G401.6 (cell line): ENCODE measurements around the gene SUPT3H.

Source experiments
- FAIRE-seq: peaks from 2 replicates; lab custom pipeline; 2012; peaks lifted over from hg19 to GRCh38; lab: Jason Lieb, UNC

The SUPT3H gene

DNA sequence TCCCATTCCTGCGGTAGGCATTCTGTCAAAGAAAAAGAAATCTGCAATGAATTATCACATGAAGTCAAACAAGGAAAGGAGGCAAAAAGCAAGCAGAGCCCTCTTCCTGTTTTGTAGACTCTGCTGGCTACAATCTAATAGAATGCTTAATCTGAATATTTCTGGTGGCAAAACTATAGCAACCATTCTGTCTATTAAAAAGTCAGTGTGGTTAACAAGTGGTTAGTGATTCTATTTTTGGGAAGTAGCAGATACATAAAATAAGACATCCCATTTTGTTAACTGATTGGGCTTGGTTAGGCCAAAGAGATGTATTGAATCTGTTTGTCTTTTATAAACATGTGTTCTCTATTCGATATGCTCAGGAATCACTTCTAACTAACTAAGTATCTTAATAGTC is 547.9 kb downstream of the SUPT3H start:
- no peak for FAIRE-seq

- FAIRE-seq: no peak
Observed at GRCh38 chr6:44828780-44829179, 549.0 kb downstream of the SUPT3H start.

DNA sequence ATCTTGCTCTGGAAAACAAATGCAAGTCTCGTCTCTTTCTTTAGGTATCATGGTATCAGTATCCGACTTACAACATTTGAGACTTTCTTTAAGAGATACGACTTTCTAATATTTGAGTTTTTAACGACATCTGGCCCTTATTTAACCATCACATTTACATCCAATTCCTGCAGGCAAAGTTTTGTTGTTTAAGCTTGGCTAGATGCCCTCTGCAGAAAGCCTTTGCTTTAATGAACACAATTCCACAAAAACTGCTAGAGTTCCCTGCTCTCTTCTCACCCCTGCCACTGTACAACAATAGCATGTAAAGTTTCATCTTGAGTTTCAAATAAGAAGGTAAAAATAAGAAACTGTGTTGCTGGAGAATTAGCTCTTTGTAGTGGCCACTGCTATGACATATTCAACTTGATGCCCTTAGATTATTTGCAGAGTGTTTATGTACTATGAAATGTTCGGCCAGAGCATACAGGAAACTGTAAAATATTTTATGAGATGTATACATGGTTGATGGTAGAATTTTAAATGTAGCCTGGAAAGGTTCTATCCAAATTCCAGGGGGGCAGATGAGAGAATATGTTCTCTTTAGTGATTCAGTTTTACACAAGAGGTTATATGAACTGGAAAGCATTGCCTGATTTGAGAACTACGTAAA is 551.6 kb downstream of the SUPT3H start:
- FAIRE-seq: no peak

DNA sequence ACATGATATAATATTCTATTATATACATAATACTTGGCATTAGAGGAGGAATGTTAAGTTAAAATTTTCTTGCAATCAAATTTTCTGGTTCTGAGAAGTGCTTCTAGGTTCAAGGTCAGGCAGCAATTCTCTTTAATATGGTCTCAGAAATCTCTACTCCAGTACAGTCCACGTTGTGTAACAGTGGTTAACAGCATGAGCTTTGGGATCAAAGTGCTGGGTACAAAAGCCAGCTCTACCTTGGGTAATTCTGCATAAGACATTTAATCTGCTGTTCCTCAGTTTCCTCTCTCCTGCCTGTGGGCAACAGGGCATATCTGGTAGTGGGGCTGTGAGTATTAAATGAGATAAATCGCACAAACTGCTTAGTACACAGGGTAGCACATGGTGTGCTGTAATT is 552.5 kb downstream of the SUPT3H start:
- FAIRE-seq: no peak

- no peak for FAIRE-seq
Observed at GRCh38 chr6:44824567-44824966, 553.2 kb downstream of the SUPT3H start.

DNA sequence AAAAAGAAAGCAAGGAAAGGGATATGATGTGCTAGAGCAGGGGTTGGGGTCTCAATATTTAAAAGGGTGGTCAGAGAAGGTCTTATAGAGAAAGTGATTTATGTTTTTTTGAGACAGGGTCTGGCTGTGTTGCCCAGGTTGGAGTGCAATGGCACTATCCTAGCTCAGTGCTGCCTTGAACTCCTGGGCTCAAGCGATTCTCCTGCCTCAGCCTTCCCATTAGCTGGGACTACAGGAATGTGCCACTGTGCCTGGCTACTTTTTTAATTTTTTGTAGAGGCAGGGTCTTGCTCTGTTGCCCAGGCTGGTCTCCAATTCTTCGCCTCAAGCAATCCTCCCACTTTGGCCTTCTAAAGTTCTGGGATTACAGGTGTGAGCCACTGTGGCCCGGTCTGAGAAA is 557.0 kb downstream of the SUPT3H start:
- FAIRE-seq: no peak

- no peak for FAIRE-seq
Observed at GRCh38 chr6:44820321-44820720, 557.4 kb downstream of the SUPT3H start.

DNA sequence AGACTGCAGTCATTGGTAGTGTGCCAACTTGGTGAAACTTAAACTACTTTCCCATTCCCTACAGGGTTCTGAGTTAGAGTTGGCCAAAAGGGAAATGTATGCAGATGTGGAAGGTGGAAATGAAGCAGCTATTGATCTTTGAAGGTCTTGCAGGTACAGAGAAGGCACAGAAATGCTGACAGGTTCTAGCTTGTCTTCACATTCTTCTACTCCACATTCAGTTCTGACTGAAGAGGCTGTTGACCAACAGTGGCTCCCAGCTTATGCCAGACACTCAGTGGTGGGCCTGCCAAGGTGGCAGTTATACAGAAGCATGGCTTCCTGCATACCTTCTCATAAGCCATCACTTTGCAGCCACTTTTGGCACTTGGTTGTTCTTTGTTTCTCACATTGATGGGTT is 566.3 kb downstream of the SUPT3H start:
- FAIRE-seq: no peak

- FAIRE-seq: no peak
Observed at GRCh38 chr6:44809258-44809657, 568.5 kb downstream of the SUPT3H start.

DNA sequence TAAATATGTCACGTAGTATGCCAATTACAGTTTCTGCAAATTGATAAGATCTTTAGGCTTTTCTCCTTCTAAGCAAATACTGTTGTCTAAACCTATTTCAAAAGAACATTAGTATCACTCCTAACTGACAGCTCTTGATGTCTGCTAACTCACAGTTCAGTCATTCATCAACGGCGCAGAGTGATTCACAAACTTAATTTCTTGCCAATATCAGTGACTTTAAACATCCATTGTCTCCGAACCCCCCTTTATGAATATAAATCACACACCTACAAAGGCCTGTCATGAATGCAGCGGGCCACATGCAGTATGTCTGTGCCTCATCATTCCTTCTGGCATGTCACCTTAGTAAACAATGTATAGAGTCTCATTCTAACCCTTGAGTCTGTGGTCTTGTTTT is 569.6 kb downstream of the SUPT3H start:
- FAIRE-seq: no peak

GRCh38 chr6:44806656-44807055 is 571.1 kb downstream of the SUPT3H start:
- FAIRE-seq: no peak

DNA sequence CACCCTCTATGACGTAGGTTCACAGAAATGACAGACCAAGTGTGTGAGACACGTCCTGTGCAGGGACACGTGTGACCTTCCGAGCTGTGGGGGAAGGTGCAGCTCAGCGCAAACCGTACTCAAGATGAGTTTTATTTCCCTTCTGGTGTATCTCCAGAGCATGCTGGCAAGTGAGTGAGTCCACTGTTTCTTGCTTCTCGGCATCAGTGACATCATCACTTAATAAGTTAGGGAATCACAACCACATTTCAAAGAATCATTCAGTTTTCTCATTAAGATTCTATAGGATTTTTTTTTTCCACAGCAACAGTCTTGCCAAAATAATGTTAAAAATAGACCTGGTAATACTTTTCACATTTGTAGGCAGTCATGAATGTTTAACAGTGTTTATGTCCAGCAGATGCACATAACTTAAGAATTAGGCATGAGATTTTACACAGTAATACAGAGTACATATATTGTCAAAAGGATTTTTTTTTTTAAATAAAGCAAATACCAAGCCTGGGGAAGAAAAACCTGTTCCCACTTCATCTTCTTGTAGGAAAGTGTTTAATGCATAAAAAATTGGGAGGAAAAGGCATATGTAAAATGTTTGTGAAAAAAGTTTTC is 572.4 kb downstream of the SUPT3H start:
- no peak for FAIRE-seq

DNA sequence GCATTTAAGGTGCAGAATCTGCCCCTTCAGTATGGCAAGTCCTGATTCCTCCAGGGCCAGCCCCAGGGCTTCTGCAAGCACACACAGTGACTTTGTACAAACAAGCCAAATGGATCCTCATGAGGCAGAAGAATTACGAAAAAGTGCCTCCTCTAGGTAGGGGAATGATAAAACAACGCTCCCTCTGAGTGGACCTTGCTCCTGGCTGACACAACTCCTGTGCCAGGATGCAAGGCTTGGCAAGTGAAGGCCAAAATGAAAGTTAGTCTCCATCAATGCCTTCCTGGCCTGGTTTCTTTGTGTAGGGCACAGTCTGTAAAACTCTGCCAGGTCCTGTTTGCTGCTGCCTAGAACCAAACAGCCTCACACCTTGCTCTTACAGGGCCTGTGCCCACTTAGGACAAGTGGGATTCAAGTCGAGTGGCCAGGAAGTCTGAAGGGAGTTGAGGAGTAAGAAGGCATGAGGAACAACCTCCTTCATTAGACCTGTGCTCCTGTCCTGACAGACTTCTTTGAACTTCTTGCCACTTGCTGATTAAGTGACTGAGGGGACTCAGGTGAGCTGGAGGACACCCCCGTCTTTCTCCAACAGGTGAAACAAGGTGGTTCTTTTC is 573.1 kb downstream of the SUPT3H start:
- no peak for FAIRE-seq

GRCh38 chr6:44804016-44804415 is 573.7 kb downstream of the SUPT3H start:
- FAIRE-seq: no peak

GRCh38 chr6:44800784-44801592 is 576.7 kb downstream of the SUPT3H start:
- FAIRE-seq: no peak

DNA sequence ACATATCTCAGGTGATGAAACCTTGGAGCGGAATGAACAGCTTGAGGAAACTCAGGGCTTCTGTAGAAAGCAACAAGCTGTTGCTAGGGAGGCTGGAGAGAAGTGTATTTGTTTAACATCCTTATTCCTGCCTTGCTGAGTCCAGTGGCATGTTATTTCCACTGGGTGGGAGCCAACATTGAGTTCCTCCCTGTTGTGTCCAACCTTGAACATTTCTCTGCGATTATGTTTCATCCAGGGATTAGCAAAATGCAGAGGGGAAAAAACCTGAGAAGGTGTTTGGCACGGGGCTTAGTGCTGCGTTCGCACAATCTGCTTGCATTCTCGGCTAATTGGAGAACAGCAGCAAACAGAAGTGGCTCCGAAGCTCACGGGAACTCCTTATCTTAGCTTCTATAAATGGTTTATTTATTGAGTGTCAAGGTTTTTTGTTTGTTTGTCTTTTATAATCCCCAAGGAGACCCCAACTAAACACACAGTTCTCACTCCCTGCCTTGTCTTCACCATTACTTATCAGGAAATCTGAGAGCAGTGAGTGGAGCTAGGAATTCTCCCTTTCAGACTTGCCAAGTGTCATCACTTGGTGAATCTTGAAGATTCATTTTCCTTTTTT is 577.5 kb downstream of the SUPT3H start:
- FAIRE-seq: no peak

- FAIRE-seq: no peak
Observed at GRCh38 chr6:44797746-44798145, 580.0 kb downstream of the SUPT3H start.

DNA sequence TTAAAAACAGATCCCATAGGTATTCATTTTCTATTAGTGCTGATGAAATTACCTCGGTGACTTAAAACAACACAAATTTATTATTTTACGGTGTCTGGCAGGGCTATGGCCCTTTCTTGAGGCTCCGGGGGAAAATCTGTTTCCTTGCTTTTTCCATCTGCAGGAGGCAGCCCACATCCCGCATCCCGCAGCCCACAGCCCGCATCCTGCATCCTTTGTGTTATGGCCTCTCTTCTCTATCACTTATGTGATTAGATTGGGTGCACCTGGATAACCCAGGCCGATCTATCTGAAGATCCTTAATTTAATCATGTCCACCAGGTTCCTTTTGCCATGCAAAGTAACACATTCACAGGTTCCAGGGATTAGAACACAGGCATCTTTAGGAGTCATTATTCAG is 582.4 kb downstream of the SUPT3H start:
- FAIRE-seq: no peak

- no peak for FAIRE-seq
Observed at GRCh38 chr6:44789806-44790205, 587.9 kb downstream of the SUPT3H start.

- FAIRE-seq: no peak
Observed at GRCh38 chr6:44789061-44789460, 588.7 kb downstream of the SUPT3H start.

DNA sequence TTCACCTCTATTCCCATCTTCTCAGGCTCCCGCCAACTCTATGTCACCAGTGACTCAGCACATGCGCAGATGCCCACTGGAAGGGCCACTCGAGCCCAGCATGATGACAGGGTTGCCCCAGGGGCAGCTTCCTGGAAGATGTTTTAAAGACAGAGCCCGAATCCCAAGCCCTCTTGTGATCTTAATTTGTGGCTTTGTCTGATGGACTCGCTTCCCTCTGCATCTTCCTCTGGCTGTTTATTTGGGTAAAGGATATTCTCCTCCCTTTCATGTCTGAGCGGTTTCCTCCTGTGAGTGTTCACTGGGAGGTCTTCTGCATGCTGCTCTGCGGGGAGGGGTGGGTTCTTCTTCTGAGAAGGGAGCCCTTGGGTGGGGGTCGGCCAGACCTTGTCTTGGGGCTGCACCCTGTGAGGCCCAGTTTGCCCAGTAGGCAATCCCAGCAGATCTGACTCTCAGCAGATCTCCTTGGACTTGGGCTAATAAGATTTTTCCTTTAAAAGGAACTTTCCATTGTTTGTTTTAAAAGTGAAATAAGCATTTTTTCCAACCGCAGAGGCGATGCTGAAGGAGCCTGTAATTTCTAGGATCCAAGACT is 589.2 kb downstream of the SUPT3H start:
- no peak for FAIRE-seq

GRCh38 chr6:44787254-44787834 is 590.4 kb downstream of the SUPT3H start:
- FAIRE-seq: no peak
